HG03565 (cell line): ENCODE measurements around the gene SEPTIN10.

Experiments
- ATAC-seq: cut with Tn5 transposase; IDR thresholded peaks from one replicate; pipeline ENCODE4 v1.9.1; 2021; ENCODE audit warnings: mild to moderate bottlenecking, moderate library complexity; ENCODE audit not compliant: unreplicated experiment

The SEPTIN10 gene

DNA sequence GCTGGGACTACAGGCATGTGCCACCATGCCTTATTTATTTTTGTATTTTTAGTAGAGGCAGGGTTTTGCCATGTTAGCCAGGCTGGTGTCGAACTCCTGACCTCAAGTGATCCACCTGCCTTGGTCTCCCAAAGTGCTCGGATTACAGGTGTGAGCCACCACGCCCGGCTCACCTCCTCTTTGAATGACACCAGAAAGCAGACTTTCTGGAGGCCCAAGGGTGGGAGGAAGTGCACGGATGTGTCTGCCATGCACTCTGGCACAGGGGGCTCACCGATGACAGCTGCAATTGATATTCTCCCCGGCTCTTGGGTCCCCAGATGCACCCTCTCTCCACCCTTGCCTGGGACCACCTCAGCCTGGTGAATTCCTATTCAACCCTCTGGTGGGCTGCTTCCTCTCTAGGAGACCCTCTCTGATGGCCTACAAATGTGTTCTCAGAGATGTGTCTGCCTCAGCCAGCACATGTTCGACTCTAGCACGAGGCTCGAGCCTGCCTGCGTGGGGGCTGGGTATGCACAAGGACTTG lies 87.3 kb downstream of the SEPTIN10 start:
- ATAC-seq = no peak

DNA sequence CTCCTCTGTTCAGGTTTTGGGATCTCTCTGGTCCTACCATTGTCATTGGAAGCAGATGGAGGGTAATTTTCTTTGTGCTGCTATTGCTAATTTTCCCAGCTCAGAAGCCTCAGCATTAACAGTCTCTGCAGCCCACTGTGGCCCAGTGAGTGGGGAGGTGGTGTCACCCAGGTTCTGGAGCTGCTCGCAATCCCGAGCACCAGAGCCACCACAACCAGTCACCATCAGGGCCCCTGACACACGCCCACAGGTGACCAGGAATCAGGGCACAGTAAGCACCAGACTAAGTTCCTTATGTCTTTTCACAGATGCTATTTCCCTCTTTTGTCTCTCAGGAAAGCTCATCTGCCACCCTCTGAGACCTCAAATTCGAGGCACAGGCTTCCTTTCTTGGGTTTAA lies 87.9 kb downstream of the SEPTIN10 start:
- no peak for ATAC-seq

DNA sequence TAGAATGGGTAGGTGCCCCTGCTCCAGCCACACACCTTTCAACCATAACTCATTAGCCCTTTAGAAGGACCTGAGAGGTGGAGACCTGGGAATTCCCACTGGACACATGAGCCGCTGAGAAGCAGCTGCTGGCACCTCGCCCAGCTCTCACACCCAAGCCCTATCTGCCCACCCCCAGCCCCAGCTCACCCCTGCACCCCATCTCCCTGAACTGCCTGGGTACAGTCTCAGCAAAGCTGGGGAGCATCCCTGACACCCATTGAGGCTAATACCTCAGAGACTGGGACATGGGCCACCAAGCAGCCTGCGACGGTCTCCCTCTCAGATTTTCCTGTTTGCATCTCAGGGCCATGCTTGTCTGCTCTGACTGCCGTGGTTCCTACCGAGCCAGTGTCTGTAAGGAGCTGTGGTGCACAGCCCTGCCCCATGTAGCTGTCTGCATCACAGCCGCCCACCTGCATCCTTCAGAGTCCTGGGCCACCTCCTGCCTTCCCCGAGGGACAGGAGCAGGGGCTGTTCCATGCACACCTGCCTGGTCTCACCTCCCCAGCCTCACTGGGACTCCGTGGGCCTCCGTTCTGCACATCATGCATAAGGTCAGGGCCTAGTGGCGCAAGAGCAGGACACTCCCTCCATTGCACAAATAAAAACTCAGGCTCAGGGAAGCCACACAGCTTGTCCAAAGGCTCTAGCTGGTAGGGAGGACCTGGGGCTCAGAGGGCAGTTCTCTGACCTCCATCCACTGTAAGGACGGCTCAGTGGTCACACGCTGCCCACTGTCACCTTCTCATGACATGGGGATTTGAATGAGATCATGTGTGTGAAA lies 90.0 kb downstream of the SEPTIN10 start:
- no peak for ATAC-seq

DNA sequence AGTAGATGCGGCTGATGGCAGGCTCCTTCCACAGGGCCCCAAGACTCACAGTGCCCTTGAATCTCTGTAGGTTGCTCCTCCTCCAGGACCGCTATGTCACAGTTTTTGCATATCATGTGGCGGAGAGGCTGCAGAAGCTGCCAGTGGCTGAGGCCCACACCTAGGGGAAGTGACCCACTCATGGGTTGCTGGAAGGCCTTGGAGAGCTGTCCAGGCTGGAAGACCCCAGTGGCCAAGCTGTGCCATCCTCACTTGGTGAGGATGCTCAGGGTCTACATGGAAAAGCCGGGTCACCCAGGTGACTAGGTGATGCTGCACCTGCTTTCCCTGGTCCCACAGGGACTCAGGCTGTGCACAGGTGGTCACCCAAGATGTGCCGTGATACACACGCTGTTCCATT lies 90.6 kb downstream of the SEPTIN10 start:
- no peak for ATAC-seq

DNA sequence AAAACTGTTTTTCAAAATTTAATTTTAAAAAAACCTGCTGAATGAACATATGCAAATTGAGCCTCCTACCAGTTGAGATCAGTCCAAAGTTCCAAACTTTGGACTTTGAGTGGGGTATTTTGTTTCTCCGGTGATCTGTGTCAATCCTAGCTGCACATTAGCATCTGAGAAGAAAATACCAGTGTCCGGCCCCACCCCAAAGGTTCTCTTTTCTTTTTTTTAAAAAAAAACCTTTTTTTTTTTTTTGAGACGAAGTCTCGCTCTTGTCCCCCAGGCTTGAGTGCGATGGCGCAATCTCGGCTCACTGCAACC lies 91.7 kb downstream of the SEPTIN10 start:
- ATAC-seq = no peak

DNA sequence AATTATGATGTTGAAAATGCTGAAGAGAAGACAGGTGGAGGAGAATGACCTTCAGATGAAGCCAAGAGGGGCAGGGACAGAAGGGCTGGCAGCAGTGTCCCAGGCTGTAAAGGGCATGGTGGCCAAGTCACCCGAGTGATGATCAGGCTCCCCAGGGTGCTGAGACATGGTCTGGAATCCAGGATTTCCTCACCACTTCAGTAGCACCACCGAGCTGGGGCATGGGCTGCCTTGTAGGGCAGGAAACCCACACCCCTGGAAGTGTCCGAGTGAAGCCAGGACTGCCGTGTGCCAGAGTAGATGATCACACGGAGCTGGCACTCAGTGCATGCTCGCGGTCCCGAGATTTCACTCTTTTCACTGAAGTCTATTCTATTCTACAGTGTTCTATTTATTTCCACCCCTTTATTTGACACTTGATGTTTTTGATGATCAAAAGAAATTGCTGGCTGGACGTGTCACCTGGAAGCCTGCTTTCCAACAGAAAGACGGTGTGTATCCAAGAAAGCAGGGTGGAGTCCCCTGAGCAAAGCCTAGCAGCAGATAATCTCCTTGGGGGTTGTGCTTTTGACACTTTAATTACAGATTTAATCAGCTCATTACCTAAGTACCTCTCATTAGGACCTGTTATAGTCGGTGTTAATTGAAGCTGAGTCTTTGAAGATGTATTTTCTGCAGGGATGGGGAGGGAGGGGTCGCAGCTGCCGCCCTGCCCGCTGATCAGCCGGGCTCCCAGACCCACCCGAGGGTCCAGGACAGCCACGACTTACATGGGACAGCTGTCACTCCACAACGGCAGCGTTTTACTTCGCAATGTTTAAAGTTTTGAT lies 92.3 kb downstream of the SEPTIN10 start:
- no peak for ATAC-seq

DNA sequence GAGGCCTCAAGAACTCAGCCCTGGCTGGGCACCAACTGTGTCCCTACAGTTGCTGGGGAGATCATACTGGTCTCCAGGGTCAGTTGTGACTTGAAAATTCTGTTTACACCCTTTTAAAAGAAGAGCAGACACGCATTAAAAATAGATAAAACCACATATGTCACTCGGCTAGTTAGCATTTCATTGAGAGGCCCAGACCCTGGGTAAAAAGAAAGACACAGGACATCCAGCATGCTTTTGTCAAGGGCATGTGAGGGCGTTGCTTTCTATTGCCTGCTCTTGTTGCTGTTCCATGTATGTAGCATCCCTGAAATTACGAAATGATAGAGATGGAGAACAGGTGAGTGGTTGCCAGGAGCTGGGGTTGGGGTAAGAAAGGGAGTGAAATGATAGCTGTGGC lies 94.3 kb downstream of the SEPTIN10 start:
- ATAC-seq = no peak

DNA sequence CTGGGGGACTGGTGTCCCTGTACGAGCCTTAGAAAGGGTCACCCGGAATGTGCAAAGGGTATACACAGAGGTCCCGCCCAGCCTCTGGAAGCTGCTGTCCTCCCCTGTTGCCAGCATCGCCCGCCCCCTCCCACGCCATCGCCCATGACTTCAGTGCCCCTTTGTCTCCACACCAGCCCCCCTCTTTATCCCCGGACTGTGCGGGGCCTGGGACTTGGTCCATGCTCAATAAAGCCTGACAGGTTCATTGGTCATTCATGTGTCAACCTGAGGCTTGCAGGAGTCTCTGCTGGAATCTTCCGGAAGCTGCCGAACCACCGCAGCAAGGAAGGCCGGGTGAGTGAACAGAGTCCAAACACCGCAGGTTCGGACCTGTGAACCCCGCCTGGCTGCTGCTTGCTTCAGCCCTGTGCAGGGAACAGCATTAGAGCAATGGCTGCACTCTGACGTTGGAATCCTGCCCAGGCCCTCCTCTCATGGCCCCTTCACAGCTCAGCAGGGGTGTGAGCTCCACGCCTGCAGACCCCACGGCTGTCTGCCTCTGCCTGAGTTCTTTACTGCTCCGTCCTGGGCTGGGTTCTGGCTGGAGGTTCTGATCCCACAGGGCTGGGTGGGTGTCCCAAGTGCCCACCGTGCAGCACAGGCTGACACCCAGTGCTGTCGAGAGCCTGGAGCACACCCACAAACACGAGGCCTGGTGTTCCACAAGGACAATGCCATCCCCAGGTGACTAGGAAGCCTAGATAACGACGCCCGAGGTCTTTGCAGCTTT lies 96.5 kb downstream of the SEPTIN10 start:
- no peak for ATAC-seq

DNA sequence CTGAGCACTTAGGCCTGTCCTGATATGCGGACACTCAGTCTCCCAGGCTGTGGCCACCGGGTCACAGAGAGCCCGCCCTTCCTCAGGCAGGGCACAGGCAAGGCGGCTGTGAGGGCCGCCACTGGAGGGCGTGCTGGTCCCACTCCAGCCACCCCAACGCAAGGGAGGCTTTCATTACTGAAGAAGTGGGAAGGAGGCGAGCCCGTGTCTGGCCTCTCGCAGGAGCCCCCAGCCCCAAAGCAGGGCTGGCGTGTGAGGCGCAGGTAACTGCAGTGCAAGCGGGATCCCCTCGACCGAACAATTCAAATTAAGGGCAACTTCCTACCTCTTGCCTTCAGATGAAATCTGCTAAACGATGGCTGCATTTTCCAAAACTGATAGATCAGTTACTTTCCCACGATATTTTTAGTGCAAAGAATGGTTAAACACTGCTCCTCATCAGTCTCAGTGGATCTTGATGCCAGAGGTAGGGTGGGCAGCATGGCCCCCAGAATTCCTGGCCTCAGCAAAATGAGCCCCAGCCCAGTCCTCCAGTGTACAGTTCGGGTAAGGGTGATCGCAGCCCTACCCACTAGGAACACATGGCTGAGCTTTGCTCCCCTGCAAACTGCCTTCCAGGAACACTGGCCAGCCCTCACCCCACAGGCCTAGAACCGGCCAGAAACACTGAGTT lies 97.2 kb downstream of the SEPTIN10 start:
- ATAC-seq = no peak

DNA sequence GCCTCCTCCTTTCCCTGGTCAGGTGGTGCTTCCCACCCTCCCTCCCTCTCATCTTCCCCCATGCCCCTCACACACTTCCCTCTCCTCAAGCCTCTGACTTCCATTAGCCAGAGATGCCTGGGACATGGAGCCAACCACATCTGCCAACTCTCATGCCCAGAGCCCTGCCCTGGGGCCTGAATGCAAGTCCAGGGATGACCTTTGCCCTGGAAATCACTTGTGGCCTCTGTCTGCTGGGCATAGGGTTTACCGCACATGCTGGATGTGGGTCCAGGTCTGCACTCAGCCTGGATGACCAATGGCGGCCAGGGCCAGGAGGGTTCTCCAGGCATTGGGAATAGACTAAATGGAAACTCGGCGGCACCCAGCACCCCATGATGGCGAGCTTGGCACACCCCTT lies 98.9 kb downstream of the SEPTIN10 start:
- ATAC-seq = no peak

DNA sequence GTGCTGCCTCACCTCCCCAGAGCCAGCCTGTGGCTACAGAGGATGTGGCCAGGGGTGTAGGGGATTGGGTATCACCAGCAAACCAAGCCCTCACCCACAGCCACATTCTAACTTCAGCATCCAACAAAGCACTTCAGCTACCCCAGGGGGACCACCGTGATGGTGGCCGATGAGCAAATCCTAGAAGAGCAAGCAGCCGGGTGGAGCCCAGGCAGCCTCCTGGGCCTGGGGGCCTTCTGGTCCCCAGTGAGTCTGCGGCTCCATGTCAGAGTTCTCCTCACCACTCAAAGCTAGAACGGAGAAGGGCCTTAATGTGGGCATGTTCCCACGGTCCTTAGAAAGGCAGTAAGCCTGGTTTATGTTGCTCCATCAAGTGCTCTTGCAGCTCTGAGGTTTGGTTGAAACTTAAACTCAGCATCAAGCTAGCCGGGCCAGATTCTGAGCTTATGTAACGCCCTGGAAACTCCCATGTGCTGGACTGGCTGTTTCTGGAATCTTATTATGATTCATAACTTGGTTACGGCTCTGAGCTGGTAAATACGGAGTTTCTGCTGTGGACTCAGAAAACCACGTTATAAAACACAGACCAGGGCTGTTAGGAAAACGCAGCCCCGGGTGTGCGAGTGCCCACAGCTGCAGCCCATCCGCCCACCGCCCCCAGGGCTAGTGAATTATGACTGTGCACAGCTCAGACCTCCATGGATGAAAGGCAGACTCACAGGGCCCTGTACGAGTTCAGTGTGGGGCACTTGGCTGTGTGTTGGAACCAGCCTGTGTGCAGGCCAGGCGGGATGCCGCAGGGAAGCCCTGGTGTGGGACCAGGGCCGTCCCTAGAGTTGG lies 99.8 kb downstream of the SEPTIN10 start:
- ATAC-seq = peak; percentile 55

DNA sequence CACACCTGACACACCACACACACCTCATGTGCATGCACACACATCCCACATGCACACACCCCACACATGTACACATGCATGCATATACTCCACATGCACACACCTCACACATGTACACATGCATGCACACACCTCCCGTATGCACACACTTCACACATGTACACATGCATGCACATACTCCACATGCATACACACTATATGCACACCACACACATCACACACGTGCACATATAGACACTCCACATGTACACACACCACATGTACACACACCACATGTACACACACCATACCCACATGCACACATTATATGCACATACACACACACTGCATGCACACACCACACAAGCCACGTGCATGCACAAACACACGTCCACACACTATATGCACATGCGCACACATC lies 100.5 kb downstream of the SEPTIN10 start:
- ATAC-seq = no peak

DNA sequence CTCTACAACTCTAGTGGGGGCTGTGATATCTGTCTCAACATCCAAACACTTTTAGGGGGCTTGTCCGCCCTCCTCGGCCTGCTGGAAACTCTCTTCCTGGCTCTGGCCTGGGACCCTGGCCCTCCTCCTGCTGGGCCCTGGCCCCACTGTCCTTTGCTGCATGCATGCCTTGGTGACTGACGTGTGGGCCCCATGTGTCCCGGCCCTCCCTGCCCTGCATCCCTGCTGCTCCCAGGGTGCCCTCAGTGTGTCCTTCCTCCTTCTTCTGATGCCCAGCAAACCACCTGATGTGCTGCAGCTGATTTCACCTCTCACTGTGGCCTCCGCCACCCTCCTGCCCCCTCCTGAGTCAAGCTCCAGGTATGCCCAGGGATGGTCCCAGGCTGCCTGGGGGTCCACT lies 101.7 kb downstream of the SEPTIN10 start:
- no peak for ATAC-seq

DNA sequence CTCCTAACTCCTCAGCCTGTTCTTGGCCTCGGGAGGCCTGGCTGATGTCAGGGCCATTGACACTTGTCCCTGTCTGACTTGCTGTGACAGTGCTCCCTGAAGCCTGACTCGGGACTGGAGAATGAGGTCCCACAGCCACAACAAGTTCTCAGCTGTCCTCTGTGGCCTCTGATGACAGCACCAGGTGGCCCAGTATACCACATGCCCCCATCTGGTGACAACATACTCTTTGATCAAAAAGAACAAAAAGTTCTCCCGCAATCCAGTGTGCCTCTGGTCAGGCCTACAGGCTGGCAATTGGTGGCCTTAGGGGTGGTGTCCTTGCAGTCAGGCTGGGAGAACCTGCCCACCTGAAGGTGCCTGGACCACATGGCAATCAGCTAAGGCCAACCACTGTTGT lies 102.6 kb downstream of the SEPTIN10 start:
- ATAC-seq = no peak

DNA sequence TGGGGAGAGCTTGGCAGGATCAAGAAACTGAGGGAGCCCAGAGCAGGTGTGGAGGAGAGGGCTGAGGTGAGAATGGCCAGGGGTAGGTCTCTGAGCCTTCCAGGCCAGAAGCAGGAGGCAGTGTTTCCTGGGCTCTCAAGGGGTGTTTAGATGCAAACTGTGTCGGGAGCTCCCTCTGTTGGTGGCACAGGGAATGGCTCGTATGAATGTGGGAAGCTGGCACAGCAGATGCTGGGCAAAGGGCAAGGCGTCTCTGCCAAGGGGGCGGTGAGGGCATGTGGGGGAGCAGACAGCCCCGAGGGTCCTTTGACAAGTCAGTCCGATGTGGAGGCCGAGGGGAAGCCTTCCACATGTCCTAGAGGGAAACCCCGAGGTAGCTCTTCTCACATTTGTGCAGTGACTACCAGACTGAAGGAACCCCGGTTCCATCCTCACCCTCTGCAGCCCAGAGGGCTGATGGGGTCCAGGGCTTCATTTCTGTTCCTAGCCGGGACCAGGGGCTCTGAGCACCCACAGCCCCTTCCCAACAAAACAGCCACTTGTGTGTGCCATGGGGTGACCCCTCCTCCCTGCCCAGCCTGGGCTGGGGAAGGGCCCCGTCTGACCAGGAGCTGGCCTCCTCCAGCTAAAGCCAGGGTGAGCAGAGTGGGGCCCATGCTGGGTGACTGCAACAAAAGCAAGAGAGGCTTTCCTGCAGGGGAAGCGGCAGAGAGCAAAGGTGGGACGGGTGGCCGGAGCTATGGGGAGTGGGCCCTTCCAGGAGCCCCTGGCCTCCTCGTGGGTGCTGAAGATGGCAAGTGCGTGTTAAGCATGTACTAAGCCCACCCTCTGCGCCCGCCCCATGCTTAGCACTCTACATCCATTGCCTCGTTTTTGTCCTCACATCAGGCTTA lies 103.4 kb downstream of the SEPTIN10 start:
- ATAC-seq = no peak

DNA sequence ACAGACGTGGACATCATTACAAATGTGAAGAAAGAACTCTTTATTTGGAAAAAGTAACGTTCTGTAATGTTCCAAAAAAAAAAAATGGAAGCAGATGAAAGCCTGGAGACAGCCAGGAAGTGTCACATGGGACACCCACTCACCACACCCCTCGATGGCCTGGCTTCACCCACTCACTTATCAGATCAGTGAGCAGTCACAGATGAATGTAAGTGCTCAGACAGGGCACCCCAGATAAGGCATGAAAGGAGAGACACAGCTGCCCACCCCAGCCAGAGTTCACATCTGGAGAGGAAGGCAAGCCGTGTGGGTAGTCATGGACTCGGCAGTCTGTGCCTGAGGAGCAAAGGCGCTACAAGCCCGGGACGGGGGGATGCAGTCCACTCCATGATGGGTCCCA lies 105.2 kb downstream of the SEPTIN10 start:
- ATAC-seq = no peak

DNA sequence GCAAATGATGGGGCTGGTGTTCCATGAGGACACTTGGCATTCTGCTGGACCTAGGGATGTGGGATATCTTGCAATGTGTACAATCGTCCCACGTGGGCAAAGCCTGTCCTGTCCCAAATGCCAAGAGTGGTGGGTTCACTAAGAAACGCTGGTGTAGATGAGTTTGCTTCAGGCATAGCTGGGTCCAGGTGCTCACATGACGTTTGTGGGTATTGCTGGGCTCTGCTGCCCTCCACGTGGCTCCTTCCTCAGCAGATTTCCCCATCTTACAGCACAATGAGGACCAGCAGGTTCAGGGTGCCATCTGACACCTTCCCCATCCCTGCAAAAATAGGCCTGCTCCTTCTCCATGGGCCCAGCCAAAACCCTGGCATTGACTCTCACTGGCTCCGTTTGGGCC lies 105.9 kb downstream of the SEPTIN10 start:
- ATAC-seq = no peak

DNA sequence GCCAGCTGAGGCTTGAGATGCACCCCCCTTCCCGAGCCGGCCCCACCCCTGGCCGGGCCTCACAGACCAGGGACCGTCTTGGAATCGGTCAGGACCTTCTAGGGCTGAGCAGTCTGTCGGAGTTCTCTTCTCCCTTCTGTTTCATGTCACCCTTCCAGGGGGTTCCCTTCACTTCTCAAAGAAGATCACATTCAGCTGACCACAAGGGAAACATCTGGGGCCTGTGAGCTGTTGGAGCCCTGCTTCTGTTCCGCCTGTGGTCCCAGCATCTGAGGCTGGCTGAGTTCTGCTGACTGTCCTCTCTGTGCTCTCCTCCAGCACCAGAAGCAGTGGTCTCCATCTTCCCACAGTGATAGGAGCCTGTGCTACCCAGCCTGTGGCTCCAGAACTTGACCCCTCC lies 106.5 kb downstream of the SEPTIN10 start:
- no peak for ATAC-seq

DNA sequence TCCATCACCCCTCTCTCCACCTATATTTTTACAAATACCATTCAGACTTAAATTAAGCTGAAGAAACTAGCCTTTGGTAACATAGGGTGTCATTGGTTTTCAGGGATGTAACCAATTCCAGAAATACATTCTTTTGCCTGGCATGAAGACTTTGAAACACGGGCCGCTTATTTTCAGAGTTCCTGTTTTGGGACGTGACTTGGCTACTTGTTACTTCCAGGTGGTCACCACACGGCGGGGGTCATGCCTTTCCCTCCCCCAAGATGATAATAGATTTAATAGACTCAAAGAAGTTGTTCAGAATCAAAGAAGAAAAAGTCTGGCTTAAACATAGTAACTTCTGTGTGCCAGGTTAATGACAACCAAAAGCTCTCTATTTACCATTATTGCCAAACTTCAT lies 110.6 kb downstream of the SEPTIN10 start:
- no peak for ATAC-seq
